Hematopoietic multipotent progenitor cell treated with erythropoietin and hydrocortisone succinate and interleukin-3 and kit ligand, for 6 days (in vitro differentiated cells): ENCODE measurements around the gene INCENP.
"Not testable (repeated sequence)": the region's sequence is repeated elsewhere in the genome, so short reads cannot be mapped to it uniquely, and the experiment has no call there.

Experiments
- DNase-seq: peaks from one replicate; pipeline ENCODE4 v3.0.0-alpha.2; 2015

The INCENP gene

DNA sequence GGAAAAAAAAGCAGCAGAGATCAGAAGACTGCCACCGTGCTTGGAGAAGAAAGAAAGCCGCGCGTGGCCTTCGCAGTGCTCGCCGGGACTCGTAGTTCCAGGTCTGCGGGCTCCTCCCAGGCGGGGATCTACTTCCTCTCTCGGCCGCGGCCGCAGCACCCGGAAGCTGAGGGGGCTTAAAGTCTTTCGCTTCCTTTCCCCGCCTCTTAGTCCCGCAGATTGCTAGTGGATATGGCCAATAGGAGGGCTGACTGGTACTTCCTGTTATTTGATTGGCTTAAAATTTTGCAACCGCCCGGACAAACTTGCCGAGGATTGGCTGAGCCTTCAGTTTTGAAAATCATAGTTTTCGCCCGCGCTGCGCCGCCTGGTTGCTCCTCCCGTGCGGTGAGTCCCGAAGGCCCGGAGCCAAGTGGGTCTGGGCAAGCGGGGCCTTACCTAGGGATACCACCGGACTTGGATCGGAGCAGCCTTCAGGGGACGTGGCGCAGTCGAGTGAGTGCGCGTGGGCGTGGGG lies at the start of gene INCENP:
Gene INCENP (plus strand): TSS at position 343 of the 517 bp plus-strand sequence. CDS start 4,151 bp downstream, outside the sequence.
- peak; percentile 99 for DNase-seq

DNA sequence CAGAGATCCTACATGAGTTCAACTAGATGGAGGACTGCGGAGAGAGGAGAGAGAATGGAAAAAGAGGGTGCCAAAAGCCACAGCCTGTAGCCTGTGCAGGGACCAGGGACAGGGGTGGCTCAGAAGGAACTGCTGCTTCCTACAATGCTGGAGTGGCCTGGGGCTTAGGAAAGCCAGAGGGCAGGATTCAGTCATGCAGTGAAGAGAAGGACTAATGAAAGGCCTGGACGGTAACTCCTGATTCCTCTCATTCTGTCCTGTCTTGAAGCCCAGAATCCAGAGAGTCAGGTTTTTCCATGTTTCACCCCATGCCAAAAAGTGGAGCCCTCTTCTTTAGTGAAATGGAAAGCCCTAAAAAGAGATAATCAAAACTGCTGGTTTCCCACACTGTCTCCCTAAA lies 48.4 kb upstream of the INCENP start:
- DNase-seq = no peak

DNA sequence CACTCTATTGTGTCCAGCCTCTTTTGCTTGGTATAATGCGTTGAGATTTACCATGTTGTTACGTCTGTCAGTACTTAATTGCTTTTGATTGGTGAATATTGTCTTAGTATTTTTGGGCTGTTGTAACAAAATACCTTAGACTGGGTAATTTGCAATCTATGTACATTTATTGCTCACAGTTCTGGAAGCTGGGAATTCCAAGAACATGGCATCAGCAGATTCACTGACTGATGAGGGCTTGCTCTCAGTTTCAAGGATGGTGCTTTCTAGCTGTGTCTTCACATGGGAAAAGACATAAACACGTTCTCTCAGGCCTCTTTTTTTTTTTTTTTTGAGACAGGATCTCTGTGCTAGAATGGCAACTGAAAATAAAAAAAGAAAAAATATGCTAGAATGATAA lies 46.7 kb upstream of the INCENP start:
- no peak for DNase-seq

DNA sequence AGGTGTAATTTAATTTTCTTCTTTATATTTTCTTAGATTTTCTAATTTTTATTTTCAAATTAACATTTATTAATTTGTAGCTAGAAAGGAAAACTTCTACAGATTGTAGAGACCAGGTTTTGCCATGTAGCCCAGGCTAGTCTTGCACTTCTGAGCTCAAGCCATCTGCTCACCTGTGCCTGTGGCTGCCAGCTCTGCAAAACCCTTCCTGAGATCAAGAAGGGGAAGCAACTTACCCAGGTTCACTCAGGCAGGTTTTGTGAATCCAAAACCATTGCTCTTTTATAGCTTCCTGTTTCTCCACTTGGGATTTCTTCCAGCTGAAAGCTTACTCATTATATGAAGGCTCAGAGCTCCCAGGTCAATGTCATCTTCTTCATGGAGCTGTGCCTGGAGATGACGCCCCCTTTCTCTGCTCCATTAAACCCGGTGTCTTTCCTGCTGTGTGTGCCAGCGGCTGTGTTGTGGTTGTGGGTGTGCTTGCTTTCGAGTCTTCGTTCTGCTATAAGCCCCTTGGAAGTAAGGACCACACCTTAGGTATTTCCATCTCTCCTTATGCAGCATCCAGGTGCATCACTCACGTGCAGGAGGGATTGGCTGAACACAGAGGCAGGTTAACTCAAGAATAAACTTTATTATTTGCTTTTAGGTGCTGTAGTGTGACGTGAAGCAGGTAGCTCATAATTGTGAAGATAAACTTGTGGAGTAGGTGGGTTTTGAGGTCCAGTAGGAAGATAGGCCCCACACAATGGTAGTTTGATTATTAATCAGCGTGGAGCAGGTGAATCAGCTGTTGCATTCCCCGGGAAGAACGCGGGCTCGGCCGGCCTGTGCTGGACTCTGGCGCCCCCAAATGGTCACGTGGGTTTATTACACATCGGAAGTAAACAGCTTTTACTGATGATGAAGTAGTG lies 42.2 kb upstream of the INCENP start:
- peak; percentile 82 for DNase-seq

DNA sequence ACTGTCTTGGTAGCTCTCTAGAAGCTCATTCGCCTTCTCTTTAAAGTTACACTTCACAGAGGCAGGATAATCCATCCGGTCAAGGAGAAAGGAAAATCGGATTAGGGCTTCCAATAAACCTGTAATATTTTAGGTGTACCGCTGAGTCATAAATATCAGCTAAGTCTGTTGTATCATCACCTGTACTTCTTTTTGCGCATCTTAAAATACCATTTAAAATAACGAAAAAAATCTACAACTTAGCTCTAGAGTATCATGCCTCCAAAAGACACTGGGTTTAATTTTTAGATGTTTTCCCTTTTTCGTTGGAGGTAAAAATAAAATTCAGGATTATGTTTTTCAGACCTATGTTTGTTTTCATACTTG lies 41.5 kb upstream of the INCENP start:
- no peak for DNase-seq

DNA sequence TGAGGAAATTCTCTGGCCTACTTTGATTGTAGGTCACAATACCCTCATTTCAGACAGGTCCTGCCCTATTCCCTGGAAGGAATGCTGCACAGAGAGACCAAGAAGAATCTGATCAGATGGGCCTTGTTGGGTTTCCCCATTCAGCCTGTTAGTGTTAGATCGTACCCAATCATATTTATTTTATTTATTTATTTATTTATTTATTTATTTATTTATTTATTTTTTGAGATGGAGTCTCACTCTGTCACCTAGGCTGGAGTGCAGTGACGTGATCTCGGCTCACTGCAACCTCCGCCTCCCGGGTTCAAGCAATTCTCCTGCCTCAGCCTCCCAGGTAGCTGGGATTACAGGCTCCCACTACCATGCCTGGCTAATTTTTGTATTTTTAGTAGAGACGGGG lies 39.0 kb upstream of the INCENP start:
- DNase-seq = not testable (repeated sequence)

DNA sequence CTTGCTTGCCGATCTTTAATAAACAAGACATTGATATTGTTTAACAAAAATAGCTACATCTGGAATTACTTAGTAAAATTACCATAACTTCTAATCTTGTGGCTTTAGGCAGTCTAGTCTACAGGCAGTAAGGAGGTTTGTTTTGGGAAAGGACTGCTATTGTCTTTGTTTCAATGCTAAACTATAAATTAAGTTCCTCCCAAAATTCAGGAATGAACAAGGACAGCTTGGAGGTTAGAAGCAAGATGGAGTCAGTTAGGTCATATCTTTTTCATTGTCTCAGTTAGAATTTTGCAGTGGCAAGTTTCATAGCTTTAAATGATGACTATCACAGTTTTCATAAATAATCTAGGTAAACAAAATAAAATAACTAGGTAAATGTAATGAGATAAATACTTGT lies 36.1 kb upstream of the INCENP start:
- no peak for DNase-seq

DNA sequence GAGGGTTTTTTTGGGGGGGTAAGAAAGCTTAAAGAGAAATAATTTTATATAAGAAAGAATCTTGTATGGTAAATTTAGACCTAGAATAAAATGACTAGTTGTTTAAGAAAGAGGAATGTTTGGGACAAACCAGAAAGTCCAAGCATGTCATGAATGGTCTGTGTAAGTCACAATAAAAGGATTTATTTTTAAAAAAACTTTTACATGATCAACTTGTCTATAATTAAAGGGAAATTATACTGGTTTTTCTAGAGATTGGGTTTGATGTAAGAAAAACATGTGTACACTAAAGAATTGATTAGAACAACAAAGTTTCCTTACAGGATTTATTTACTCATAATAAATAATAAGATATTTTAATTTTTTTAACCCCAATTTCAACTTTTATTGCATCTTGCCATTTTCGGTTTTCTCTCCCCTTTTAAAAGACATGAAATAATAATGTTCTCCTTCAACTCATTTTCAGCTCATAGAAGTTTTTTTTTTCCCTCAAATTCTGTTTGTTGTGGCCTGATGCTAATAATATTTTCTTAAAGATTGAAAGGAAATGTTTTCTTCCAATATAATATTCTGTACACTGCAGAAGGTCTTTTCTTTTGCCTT lies 35.4 kb upstream of the INCENP start:
- no peak for DNase-seq

DNA sequence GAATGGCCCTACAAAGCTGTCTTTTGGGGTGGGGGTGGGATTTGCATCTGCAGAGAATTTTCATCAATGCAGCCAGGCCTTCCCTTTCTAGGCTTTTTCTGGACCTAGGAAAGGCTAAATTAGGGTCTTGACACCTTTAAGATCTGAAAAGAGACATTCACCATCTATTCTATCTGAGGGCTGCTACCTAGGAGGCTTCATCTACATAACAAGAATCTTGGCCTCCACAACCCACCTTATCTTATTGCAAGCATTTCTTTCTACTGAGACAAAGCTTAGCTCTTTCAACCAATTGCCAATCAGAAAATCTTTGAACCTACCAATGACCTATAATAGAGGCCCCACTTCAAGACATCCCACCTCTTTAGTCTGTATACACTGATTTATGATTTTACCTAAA lies 20.7 kb upstream of the INCENP start:
- no peak for DNase-seq

DNA sequence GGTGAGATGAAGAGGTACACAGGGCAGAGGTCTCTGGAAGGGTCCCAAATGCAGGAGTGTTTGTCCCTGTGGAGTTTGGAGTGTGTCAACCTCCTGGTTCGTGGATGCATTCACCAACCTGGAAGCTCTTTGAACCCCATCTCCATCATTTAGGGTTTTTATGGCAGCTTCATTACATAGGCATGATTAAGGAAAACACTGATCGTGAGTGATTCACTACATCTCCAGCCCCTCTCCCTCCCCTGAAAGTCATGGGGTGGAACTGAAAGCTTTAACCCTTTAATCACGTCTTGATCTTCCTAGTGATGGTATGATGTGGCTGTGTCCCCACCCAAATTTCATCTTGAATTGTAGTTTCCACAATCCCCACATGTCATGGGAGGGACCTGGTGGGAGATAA lies 19.8 kb upstream of the INCENP start:
- no peak for DNase-seq

DNA sequence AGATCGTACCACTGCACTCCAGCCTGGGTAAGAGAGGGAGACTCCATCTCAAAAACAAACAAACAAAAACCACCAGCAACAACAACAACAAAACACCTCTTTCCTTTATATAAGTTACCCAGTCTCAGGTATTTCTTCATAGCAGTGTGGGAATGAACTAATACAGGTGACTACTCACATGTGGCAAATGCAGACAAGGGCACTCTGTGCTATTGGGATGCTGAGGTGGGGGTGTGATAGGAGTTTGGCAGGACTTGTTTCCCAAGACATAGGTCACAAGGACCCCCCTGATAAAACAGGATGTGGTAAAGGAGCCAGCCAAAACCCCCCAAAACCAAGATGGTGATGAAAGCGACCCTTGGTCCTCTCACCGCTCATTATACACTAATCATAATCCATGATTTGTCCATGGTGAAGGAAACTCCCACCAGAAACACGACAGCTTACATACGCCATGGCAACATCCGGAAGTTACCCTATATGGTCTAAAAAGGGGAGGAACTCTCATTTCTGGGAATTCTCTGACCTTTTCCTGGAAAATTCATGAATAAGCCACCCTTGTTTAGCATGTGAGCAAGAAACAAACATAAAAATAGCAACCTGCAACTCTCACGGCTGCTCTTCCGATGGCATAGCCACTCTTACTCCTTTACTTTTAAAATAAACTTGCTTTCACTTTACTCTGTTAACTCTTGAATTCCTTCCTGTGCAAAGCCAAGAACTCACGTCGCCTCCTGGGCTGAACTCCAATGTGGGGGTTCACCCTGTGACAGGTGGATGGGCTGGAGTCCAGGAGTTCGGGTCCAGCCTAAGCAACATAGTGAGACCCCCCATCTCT lies 18.8 kb upstream of the INCENP start:
- DNase-seq = peak; percentile 87

DNA sequence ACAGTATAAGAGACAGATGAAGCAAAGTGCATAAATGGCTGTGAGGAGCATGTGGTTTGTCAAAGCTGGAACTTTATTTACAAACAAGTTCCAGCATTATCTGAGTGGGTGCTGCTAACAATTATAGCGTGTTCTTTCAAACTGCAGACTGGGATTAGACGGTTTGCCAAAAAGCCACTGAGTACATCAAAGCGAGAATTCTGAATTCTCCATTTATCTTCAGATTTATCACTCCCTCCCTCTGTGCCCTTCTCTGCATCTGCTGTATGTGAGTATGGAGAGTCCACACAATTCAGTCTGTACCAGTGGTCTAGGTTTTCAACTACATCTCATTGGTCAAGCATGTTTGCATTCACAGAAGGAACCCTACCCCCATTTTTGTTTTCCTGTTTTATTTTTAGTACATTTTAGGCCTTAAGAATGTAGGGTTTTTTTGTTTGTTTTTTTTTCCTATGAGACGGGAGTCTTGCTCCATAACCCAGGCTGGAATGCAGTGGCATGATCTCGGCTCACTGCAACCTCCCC lies 18.1 kb upstream of the INCENP start:
- DNase-seq = no peak

DNA sequence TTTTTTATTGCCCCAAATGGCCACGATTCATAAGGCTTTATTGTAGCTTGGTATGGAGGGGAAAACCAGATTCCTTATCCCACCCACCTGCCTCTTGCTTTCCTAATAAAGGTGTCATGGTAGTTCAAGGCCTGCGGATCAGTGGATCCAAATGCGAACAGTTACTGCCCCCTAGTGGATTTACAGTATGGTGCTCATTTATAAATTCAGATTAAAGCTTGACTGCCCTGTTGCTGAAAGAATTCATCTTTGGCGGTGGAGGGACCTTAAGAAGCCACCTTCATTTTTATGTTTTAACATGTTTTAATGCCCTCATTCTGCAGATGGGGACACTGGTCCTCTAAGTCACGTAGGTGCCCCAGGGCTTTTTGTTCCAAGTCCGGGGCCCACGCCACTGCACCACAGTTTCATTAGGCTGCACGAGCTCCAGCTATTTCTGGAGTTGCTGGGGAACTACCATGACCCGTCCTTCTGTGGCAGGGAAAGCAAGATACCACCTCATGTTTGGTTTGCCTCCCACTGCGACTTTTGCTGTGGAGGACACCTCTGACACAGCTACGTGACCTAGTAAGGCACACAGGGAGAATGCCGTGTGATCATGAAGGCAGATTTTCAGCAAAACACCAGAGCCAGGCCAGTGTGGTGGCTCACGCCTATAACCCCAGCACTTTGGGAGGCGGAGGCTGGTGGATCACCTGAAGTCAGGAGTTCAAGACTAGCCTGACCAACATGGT lies 15.6 kb upstream of the INCENP start:
- peak; percentile 92 for DNase-seq

DNA sequence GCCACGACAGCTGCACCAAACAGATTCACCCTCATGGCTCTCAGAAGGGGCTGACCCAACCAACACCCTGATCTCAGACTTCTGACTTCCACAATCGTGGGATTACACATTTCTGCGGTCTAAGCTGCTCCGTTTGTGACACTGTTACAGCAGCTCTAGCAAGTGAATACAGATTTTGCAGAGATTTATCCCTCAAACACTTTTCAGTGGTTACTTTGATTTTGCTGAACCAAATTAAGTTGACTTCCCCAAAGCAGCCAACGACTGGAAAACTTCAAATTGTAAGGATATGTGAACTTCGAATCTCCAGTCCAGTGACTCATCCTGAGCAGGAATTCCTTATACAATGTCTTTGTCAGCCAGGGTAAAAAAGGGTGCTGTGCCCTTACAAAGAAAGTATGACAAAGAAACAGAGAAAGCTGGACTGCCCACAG lies 14.8 kb upstream of the INCENP start:
- DNase-seq = peak; percentile 38

DNA sequence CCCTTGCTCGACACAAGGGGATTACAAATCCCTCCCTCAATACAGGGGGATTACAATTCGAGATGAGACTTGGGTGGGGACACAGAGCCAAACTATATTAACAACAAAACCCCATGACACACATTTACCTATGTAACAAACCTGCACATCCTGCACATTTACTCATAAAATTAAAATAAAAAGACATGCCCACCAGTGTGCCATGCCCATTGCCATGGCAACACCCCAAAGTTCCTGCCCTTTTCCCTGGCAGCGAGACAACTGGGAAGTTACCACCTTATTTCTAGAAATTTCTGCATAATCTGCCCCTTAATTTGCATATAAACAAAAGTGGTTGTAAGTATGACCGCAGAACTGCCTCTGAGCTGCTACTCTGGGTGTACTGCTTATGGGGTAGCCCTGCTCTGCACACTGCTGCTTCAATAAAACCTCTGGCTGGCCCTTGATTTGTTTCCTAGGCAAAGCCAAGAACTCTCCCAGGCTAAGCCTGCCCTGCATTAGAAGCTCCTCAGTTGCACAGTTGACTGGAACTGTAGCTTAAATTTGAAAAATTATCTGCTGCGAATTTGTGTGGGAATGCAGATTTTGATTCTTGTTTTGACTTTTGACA lies 8.6 kb upstream of the INCENP start:
- no peak for DNase-seq

DNA sequence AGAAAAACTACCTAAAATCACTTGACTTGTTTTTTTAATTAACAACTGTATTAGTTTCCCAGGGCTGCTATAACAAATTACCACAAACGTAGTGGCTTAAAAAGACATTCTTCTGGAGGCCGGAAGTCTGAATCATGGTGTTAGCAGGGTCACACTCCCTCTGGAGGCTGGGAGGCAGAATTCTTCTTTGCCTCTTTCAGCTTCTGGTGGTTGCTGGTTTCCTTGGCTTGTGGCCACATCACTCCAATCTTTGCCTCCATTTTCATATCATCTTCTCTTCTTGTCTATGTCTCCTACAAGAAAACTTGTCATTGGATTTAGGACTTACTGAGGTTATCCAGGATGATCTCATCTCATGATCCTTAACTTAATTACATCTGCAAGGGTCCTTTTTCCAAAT lies 7.4 kb upstream of the INCENP start:
- DNase-seq = no peak

DNA sequence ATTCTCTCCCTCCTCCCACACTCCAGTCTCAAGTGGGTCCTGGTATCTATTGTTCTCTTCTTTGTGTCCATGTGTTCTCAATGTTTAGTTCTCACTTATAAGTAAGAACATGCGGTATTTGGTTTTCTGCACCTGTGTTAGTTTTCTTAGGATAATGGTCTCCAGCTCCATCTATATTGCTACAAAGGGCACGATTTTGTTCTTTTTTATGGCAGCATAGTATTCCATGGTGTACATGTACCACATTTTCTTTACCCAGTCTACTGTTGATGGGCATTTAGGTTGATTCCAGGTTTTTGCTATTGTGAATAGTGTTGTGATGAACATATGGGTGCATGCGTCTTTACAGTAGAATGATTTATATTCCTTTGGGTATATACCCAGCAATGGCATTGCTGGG lies 4.2 kb upstream of the INCENP start:
- DNase-seq = no peak

DNA sequence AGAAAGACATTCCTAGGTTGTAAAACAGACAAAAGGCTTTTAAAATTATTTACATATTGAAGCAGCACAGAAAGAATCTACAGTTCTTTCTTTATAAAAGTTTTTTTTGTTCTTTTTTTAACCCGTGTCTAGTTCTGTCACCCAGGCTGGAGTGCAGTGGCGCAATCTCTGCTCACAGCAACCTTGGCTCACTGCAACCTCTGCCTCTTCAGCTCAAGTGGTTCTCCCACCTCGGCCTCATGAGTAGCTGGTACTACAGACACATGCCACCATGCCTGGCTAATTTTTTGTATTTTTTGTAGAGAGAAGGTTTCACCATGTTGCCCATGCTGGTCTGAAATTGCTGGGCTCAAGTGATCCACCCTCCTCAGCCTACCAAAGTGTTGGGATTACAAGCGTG lies 3.8 kb upstream of the INCENP start:
- no peak for DNase-seq

DNA sequence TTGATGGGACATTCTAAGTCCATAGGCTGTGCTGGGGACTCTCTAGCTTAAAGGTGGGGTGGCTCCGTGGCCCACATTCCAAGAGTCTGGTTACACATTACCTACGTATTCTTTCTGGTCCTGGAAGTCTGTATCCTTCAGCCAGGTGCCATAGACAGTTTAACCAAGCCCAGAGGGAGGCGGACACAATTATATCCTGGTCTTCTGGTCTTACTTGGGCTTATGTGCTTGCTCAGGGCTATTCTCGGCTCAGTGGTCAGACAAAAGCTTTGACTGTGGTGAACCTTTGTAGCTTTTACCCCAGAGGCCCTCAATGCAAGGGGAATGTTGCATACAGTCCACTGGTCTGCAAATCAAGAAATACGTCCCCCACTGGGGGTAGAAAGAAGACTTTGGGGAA lies 3.4 kb upstream of the INCENP start:
- no peak for DNase-seq

DNA sequence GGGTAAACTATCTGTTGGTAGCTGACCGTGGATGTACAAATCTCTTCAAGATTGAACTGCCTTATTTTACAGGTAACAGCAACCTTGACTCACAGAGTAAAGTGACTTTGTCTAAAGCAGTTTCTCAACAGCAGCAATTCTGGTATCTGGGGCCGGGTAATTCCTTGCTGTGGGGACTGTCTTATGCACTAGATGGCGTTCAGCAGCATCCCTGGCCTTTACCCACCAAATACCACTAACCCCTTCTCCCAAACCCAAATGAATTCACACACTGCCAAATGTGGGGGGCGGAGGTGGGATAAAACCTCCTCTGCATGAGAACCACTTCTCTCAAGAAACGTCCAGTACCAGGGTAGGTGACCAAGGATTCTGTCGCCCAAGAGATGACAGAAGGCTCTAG lies 1.7 kb upstream of the INCENP start:
- DNase-seq = peak; percentile 42

DNA sequence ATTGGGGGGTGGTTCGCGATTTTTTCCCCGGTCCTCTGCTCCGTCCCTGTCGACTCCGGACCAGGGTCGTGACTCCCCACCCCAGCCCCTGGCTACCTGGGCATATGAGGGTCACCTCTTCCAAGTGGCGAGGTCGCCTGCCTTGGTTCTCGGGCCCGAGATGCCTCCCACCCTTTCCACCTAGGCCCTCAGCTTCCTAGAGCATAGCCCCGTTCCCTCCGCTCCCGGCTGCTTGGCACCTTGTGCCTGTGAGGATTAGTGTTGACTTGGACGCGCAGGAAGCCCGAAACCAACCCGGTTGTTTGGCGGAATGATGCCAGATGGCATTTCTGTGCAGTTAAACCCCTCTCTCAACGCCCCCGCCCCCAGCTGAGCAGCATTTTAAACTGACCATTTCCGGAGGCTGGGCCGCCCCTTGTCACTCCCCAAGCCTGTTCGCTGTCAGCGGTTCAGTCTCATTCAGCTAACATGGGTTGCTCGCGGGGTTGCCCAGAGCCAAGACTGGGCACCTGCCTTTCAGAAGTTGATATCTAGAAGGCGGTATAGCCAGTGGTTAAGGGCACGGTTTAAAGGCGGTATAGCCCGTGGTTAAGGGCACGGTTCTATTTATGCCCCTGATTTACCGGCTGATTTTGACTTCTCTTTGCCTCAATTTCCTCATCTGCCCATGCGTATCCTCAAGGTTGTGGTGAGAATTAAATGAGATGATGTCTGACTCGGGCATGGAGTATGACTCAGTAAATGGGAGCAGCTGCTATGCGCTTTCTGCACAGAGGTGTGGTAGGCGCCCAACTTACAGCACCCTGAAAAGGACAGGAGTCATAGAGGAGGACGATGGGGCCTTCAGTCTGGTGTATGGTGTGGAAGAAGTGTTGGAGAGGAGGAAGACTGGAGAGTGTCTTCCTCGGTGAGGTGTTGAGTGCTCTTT lies 639 bp downstream of the INCENP start:
- peak; percentile 66 for DNase-seq
